ENCODE measurements around the gene SF3A1.
A peak's percentile ranks its signal among the peaks of the same experiment; 100 is the strongest.

The SF3A1 gene

GRCh38 chr22:30400159-30400558 lies 43.5 kb upstream of the SF3A1 start:
- H3K4me3 ChIP-seq (ENCODE audit: low read length), result no peak overlapping the region

GRCh38 chr22:30399718-30400117 lies 43.0 kb upstream of the SF3A1 start:
- DNase-seq (ENCODE audit: low read depth), result no peak
- H3K4me3 ChIP-seq (ENCODE audit: low read length), result no peak overlapping the region
- TF ChIP-seq CTCF (IDR thresholded peaks at IDR 0.05; ENCODE audit: insufficient read depth, low read depth, low read length, missing control alignments), result no peak

More at GRCh38 chr22:30400159-30400558, 43.5 kb upstream of the SF3A1 start:
- DNase-seq (ENCODE audit: low read depth), result peak; percentile 94
- no peak for TF ChIP-seq CTCF (IDR thresholded peaks at IDR 0.05; ENCODE audit: insufficient read depth, low read depth, low read length, missing control alignments)

GRCh38 chr22:30398685-30399680 lies 42.3 kb upstream of the SF3A1 start:
- no peak for TF ChIP-seq CTCF (IDR thresholded peaks at IDR 0.05; ENCODE audit: insufficient read depth, low read depth, low read length, missing control alignments)
- peak; percentile 22 for DNase-seq (ENCODE audit: low read depth)
- peak overlapping the region; percentile 74 for H3K4me3 ChIP-seq (ENCODE audit: low read length)

- TF ChIP-seq CTCF (IDR thresholded peaks at IDR 0.05; ENCODE audit: insufficient read depth, low read depth, low read length, missing control alignments), result no peak
- peak; percentile 21 for DNase-seq (ENCODE audit: low read depth)
- H3K4me3 ChIP-seq (ENCODE audit: low read length), result peak overlapping the region; percentile 74
Measured at GRCh38 chr22:30397656-30398635, 41.3 kb upstream of the SF3A1 start.

- H3K4me3 ChIP-seq (ENCODE audit: low read length), result peak within 1 kb of the TSS; percentile 74
- TF ChIP-seq CTCF (IDR thresholded peaks at IDR 0.05; ENCODE audit: insufficient read depth, low read depth, low read length, missing control alignments), result no peak
- peak; percentile 64 for DNase-seq (ENCODE audit: low read depth)
Measured at GRCh38 chr22:30396871-30397655, 40.4 kb upstream of the SF3A1 start, which contains the start of gene SEC14L2. Gene SEC14L2 (plus strand): TSS chr22:30397018. CDS start chr22:30397117, 99 bp downstream.

- H3K4me3 ChIP-seq (ENCODE audit: low read length), result no peak overlapping the region
- TF ChIP-seq CTCF (IDR thresholded peaks at IDR 0.05; ENCODE audit: insufficient read depth, low read depth, low read length, missing control alignments), result no peak
- no peak for DNase-seq (ENCODE audit: low read depth)
Measured at GRCh38 chr22:30393885-30394284, 37.2 kb upstream of the SF3A1 start.
